HG02973 (cell line): ENCODE data around the gene SRPK2.
"Not testable (repeated sequence)": the region's sequence is repeated elsewhere in the genome, so short reads cannot be mapped to it uniquely, and the experiment has no call there.

Source experiments
- ATAC-seq: cut with Tn5 transposase; IDR thresholded peaks from one replicate; pipeline ENCODE4 v1.9.1; 2021; ENCODE audit warnings: moderate library complexity; ENCODE audit not compliant: unreplicated experiment

The SRPK2 gene

DNA sequence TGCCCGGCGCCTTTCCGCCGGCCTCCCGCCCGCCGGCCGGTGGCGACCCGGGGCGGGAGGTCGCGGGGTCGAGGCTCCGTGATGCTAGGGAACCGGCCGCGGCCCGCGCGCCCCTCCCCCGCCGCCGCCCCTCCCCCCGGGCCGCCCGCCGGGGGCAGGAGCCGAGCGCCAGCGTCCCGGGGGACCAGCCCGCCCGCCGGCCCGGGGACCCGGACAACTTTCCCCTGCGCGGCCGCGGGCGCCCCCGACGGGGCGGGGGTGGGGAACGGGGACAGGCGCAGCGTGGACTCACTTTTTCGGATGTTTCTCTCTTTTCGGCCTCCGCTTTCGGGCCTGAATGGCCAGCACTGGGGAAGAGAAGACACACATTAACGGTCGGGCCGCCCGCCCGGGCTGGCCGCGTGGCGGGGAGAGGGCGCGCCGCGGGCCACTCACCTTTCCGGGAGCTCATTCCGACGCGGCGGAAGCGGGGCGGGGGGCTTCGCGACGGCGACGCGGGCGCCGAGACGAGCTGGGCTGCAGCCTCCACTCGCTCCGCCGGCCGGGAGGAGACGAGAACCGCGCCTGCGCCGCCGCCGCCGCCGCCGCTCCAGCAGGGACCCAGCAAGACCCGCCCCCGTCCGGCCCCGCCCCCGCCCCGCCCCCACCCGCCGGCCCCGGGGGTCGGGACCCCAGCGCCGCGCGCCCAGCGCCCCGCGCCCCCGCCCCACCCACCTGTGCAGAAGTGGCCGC is at the start of gene SRPK2:
Gene SRPK2, minus strand, starts transcription at position 566 of the 732 bp plus-strand sequence.
- peak; percentile 52 for ATAC-seq

- ATAC-seq, result no peak
These were observed 49.5 kb upstream of the SRPK2 start for GRCh38 chr7:105438254-105438653.

DNA sequence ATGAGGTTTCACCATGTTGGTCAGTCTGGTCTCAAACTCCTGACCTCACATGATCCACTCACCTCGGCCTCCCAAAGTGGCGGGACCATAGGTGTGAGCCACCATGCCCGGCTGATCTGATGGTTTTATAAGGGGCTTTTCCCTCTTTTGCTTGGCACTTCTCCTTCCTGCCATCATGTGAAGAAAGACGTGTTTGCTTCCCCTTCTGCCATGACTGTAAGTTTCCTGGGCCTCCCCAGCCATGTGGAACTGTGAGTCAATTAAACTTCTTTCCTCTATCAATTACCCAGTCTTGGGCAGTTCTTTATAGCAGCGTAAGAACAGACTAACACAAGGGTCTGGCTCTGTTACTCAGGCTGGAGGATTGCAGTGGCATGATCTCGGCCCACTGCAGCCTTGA is 48.6 kb upstream of the SRPK2 start:
- not testable (repeated sequence) for ATAC-seq

- peak; percentile 45 for ATAC-seq
These were observed 41.3 kb upstream of the SRPK2 start for GRCh38 chr7:105429746-105430612.

- ATAC-seq, result no peak
These were observed 38.0 kb upstream of the SRPK2 start for GRCh38 chr7:105426606-105427146.

GRCh38 chr7:105423987-105424386 is 35.3 kb upstream of the SRPK2 start:
- no peak for ATAC-seq

DNA sequence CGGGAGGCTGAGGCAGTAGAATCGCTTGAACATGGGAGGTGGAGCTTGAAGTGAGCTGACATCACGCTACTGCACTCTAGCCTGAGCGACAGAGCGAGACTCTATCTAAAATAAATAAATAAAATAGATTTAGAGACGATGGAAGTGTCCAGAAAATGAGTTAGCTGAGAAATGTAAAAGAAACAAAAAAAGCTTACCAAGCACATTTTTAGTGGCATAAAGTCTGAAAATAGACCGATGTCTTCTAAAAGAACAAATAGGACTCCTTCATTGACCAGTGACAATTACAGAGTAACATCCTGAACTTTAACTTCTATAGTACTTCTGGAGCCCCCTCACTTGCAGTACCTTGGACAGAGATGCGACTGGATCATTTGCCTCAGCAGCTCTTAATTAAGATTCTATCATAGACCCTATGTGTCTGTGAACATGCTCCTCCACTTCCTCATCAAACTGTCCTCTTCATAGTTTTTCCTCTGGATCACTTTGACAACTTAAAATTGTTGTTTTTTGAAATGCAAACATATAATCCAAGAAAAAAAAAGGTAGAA is 25.2 kb upstream of the SRPK2 start:
- no peak for ATAC-seq

DNA sequence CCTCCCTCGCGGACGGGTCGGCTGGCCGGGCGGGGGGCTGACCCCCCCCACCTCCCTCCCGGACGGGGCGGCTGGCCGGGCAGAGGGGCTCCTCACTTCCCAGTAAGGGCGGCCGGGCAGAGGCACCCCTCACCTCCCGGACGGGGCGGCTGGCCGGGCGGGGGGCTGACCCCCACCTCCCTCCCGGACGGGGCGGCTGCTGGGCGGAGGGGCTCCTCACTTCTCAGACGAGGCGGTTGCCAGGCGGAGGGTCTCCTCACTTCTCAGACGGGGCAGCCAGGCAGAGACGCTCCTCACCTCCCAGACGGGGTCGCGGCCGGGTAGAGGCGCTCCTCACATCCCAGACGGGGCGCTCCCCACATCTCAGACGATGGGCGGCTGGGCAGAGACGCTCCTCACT is 22.1 kb upstream of the SRPK2 start:
- ATAC-seq, result not testable (repeated sequence)

DNA sequence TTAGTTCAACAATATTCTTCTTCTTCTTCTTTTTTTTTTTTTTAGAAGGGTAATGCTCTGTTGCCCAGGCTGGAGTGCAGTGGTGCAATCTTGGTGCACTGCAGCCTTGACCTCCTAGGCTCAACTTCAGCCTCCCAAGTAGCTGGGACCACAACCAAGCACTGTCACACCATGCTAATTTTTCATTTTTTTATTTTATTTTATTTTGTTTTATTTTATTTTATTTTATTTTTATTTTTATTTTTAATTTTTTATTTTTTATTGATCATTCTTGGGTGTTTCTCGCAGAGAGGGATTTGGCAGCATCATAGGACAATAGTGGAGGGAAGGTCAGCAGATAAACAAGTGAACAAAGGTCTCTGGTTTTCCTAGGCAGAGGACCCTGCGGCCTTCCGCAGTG is 21.1 kb upstream of the SRPK2 start:
- not testable (repeated sequence) for ATAC-seq

DNA sequence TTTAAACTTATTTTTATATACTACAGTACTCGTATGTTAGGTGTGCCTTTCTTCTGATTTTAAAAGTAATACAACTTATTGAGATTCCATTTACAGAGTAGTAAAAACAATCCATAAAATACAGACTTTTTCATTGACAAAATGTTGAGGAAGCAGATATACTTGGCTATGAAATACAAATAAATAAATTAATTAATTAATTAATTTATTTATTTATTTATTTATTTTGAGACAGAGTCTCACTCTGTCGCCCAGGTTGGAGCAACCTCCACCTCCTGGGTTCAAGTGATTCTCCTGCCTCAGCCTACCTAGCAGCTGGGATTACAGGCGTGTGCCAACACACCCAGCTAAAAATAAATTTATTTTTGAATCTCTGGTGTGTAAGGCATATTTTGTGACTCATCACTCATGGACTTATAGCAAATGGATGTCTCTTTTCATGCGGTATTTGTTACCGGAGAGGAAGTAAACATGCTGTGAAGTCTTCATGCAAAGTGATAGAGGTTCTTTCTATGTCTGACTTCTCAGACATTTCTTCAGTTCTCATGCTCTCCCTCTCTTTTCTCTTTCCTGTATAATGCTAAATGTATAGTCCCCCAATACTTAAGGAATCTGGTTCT is 20.2 kb upstream of the SRPK2 start:
- no peak for ATAC-seq

- no peak for ATAC-seq
These were observed 14.4 kb upstream of the SRPK2 start for GRCh38 chr7:105403128-105403527.

DNA sequence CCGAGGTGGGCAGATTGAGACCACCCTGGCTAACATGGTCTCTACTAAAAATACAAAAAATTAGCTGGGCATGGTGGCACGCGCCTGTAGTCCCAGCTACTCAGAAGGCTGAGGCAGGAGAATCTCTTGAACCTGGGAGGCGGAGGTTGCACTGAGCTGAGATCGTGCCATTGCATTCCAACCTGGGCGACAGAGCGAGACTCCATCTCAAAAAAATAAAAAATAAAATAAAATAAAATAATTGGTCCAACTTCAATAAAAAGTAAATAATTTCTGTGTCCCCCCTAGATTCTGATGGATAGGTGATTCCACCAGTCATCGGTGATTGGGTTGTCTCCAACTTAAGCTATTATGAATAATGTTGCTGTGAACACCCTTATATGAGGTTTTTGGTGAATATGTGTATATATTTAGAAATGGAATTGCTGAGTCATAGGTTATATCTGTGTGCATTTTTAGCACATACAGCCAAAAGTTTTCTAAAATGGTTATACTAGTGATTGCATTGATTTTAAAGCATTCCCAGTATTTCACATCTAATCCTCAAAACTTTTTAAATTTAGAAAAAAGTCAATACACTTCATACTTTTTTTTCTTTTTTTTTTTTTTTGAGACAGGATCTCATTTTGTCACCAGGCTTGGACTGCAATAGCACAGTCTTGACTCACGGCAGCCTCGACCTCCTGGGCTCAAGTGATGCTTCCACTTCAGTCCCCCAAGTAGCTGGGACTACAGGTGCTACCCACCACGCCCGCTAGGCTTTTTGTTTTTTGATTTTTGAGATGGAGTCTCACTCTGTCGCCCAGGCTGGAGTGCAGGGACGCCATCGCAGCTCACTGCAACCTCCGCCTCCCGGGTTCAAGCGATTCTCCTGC is 13.7 kb upstream of the SRPK2 start:
- ATAC-seq, result no peak

DNA sequence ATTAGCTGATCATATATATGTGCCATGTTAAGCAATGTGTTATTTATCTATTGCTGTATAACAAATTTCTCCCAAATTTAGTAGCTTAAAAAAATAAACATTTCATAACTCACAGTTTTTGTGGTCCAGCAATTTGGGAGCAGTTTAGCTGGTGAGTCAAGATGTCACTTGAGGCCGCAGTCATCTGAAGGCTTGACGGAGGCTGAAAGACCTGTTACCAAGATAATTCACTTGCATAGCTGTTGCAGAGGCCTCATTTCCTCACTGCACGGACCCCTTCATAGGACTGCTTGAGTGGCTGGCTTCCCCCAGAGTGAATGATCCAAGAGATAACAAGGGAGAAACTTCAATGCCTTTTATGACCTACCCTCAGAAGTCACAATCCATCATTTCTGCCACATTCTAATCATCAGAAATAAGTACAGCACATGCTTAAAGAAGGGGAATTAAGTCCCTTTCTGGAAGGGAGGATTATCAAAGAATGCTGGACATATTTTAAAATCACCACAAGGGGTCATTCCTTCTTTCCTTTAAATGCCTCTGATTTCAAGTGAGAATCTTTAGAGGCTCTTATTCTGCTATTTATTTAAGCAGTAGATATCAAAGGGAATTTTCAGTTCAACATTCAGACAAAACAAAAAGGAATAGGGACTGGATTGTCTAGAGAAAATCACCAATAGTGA is 10.5 kb upstream of the SRPK2 start:
- ATAC-seq, result no peak

DNA sequence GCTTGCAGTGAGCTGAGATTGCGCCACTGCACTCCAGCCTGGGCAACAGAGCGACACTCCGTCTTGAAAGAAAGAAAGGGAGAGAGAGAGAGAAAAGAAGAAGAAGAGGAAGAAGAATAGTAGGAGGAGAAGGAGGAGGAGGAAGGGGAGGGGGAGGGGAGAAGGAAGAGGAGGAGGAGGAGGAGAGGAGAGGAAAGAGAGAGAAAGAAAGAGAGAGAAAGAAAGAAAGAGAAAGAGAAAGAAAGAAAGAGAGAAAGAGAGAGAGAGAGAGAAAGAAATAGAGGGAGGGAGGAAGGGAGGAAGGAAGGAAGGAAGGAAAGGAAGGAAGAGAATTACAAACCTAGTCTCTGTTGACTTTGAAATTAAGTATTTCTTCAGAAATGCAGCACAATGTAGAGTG is 7.8 kb upstream of the SRPK2 start:
- no peak for ATAC-seq

GRCh38 chr7:105391429-105391828 is 2.7 kb upstream of the SRPK2 start:
- ATAC-seq, result no peak

DNA sequence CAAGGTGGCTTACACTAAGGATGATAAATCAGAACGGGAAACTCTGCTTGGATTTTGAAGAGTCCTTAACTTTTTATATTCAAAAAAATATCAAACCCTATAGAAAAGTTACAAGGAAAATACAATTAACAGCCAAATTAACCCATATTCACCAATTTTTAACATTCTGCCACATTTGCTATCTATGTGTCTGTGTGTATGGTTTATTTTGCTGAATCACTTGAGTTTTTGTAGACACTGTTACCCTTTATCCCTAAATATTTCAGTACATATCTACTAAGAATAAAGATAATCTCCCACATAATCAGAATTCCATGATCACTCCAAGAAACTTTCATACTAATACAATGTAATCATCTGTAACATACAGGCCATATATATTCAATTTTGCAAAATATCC is 1.2 kb upstream of the SRPK2 start:
- no peak for ATAC-seq

DNA sequence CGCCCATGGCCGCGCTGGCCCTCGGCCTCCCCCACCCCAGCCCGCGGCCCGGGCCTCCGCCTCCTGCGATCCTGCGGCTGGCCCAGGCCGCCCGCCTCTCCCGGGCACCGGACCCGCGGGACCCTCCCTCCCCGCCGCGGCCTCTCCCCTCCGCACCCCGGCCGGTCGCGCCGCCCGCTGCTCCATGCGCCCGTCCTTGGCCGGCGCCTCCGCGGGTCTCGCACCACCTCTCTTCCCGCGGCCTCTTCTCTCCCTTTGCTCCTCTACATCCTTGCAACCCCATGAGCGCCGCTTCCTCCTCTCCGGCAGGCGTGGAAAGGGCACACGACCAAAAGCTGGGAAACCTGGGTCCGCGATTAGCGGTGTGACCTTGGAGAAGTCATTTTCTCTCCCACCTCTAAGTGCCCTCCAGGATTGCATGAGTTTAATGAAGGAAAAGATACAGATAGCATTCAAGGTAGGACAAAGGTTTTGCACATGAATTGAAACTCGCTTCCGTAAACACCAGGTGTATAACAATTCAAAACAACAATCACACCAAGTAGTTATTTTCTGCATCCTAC is 448 bp upstream of the SRPK2 start:
- peak; percentile 25 for ATAC-seq

DNA sequence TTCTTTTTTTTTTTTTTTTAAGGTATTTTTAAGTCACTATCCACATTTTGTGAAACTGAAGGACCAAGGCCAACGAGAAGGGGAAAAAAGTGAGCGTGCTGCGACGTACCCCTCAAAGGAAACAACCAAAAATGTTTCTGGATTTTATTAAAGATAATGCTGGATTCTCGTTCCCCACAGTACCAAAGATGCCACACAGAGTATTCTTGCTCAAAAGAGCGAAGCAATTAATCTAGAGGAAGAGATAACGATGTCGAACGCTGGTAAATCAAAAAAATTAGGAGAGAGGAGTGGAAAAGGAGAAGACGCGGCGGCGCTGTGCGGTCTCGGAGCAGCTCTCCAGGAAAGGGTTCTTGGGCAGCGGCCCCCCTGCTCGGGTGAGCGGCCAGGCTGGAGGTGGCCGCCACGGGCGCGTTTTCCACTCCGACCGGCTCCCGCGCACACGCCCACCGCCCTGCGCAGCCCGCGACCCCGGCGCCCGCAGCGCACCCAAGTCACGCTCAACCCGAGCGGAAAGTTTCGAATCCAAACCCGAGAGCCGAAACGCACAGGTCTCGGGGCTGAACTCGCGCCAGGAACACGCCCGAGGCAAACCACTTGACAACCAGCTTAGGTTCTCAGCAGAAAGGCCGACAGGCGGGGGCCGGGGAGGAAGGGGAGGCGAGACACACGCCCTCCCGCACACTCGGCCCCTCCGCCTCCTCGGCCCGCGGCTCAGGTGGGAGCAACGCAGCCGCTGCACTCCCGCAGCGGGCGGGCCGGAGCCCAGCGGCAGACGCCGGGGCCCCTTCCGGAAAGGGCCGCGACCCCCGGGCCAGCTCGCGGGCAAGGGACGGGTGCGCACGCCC is 989 bp downstream of the SRPK2 start:
- ATAC-seq, result peak; percentile 45
